Thoracic aorta (tissue), 2 donors: ENCODE results near the gene HUS1B. TPM values are rescaled to one million over a fixed set of nuclear protein-coding genes. Genes with fewer than 3 reads are reported as not detected.
"Not testable (repeated sequence)": the region's sequence is repeated elsewhere in the genome, so short reads cannot be mapped to it uniquely, and the experiment has no call there.

ENCODE experiments used
- ATAC-seq: fragments of 150-250 bp; one replicate; pipeline ENCODE4 v1.8.0; 2017; ENCODE audit warnings: low read depth; ENCODE audit not compliant: insufficient number of reproducible peaks, low FRiP score
- DNase-seq: peaks from one replicate; pipeline ENCODE4 v3.0.0-alpha.2; 2020; ENCODE audit warnings: low spot score
- H3K27ac ChIP-seq, 2 donors: fragments of 200-600 bp; sonication (generic); 1 replicate in 1 of 2; 2 replicates in 1 of 2; pipeline ENCODE4 v1.5.1; 2016; ENCODE audit warnings: mild to moderate bottlenecking in 2 of 2, moderate library complexity in 2 of 2
- H3K27me3 ChIP-seq: fragments of 200-600 bp; sonication (generic); replicated peaks from 2 replicates; pipeline ENCODE4 v1.6.0; 2016; ENCODE audit warnings: mild to moderate bottlenecking; ENCODE audit not compliant: insufficient read depth
- H3K36me3 ChIP-seq: fragments of 200-600 bp; sonication (generic); one replicate; pipeline ENCODE4 v1.5.1; 2016
- H3K4me1 ChIP-seq, 2 donors: fragments of 200-600 bp; sonication (generic); 1 replicate in 1 of 2; 2 replicates in 1 of 2; pipeline versions ENCODE4 v1.5.1 to v1.6.0; 2016; ENCODE audit warnings: low read depth in 2 of 2, mild to moderate bottlenecking in 1 of 2; ENCODE audit not compliant: control insufficient read depth in 1 of 2
- H3K4me3 ChIP-seq: fragments of 200-600 bp; sonication (generic); 2 replicates; pipeline ENCODE4 v1.5.1; 2016; ENCODE audit warnings: mild to moderate bottlenecking
- H3K9me3 ChIP-seq: fragments of 200-600 bp; sonication (generic); 2 replicates; pipeline ENCODE4 v1.5.1; 2016
- total RNA-seq, 2 donors: library from RNA; depleted of rRNA; stranded (reverse); fragments of >200 nt; gene quantifications; one replicate each; pipeline versions ENCODE4 v1.1.0 to v1.2.3, GENCODE V29; 2016
- TF ChIP-seq, protein P1 (sequence below): fragments of 200-600 bp; sonication (generic); IDR thresholded peaks from one replicate; pipeline ENCODE4 v1.5.1; 2019; ENCODE audit warnings: antibody characterized with exemption

The HUS1B gene
- total RNA-seq, 2 donors from 2014 or later, result 0.71 to 2.6 TPM

GRCh38 chr6:701700-702479, 45.0 kb upstream of the HUS1B start:
- Histone ChIP-seq H3K36me3 (no peaks in the 10 kb centered on the region), H3K4me1 (no peaks in the 10 kb centered on the region), H3K27me3 (no peaks in the 10 kb centered on the region), H3K9me3 (no peaks in the 10 kb centered on the region), H3K4me3 (no peak overlapping the region), H3K27ac (no peak overlapping the region)
- DNase-seq (no peak), ATAC-seq (no peak)
- TF ChIP-seq, protein P1, sequence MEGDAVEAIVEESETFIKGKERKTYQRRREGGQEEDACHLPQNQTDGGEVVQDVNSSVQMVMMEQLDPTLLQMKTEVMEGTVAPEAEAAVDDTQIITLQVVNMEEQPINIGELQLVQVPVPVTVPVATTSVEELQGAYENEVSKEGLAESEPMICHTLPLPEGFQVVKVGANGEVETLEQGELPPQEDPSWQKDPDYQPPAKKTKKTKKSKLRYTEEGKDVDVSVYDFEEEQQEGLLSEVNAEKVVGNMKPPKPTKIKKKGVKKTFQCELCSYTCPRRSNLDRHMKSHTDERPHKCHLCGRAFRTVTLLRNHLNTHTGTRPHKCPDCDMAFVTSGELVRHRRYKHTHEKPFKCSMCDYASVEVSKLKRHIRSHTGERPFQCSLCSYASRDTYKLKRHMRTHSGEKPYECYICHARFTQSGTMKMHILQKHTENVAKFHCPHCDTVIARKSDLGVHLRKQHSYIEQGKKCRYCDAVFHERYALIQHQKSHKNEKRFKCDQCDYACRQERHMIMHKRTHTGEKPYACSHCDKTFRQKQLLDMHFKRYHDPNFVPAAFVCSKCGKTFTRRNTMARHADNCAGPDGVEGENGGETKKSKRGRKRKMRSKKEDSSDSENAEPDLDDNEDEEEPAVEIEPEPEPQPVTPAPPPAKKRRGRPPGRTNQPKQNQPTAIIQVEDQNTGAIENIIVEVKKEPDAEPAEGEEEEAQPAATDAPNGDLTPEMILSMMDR, result no peak

- no peak for ATAC-seq
Observed at GRCh38 chr6:701215-701614, 44.3 kb upstream of the HUS1B start.

GRCh38 chr6:700490-700889, 43.6 kb upstream of the HUS1B start:
- no peak for DNase-seq
- H3K4me1 ChIP-seq, result no peaks in the 10 kb centered on the region
- no peak for ATAC-seq
- H3K36me3 ChIP-seq, result no peaks in the 10 kb centered on the region
- H3K4me3 ChIP-seq, result no peak overlapping the region
- H3K27me3 ChIP-seq, result no peaks in the 10 kb centered on the region
- TF ChIP-seq, protein P1, result no peak
- H3K27ac ChIP-seq, result no peak overlapping the region
- H3K9me3 ChIP-seq, result no peaks in the 10 kb centered on the region

More at GRCh38 chr6:701215-701614, 44.3 kb upstream of the HUS1B start:
- Histone ChIP-seq H3K4me3 (no peak overlapping the region), H3K27me3 (no peaks in the 10 kb centered on the region), H3K9me3 (no peaks in the 10 kb centered on the region), H3K4me1 (no peaks in the 10 kb centered on the region), H3K36me3 (no peaks in the 10 kb centered on the region), H3K27ac (no peak overlapping the region)
- TF ChIP-seq, protein P1, result no peak
- DNase-seq, result no peak

DNA sequence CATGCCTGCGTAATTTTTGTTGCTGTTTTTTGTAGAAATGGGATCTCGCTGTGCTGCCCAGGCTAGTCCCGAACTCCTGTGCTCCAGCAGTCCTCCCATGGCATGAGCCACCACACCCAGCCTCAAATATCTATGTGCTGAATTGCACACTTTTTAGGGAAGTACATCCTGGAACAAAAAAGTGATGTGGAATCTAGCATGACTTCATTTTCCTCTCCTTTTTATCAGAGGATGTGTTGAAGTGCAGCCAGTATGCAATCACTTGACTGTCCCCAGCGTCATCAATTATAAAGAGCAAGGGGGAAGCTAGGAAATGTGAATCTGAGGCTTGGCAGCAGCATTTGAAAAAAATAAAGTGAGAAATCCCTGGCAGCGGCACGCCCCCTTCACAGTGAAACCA, 42.4 kb upstream of the HUS1B start:
- ATAC-seq (no peak), DNase-seq (no peak)
- no peaks in the 10 kb centered on the region for H3K36me3 ChIP-seq
- H3K27me3 ChIP-seq, result no peaks in the 10 kb centered on the region
- H3K27ac ChIP-seq, result no peak overlapping the region
- H3K4me1 ChIP-seq, result no peaks in the 10 kb centered on the region
- H3K9me3 ChIP-seq, result no peaks in the 10 kb centered on the region
- TF ChIP-seq, protein P1, result no peak
- H3K4me3 ChIP-seq, result no peak overlapping the region

GRCh38 chr6:694431-695126, 37.7 kb upstream of the HUS1B start:
- not testable (repeated sequence) for ATAC-seq, H3K4me3 ChIP-seq, H3K27ac ChIP-seq, H3K9me3 ChIP-seq, H3K36me3 ChIP-seq, H3K27me3 ChIP-seq, DNase-seq
- H3K4me1 ChIP-seq, result peaks cover 11 to 18% of the 10 kb centered on the region in 2 donors
